ENCODE results near the gene POLA1. TPM values are rescaled to one million over a fixed set of nuclear protein-coding genes. Genes with fewer than 3 reads are reported as not detected.

The POLA1 gene
- total RNA-seq, 2 donors from 2014 or later = 6.7 to 7.2 TPM

- no peaks in the 10 kb centered on the region for H3K27me3 ChIP-seq
- DNase-seq (ENCODE audit: low spot score) = no peak
- no peaks in the 10 kb centered on the region for H3K36me3 ChIP-seq
- no peak overlapping the region for H3K27ac ChIP-seq
- no peak overlapping the region for H3K4me3 ChIP-seq
- H3K9me3 ChIP-seq = no peaks in the 10 kb centered on the region
- no peaks in the 10 kb centered on the region for H3K4me1 ChIP-seq
- TF ChIP-seq CTCF (IDR thresholded peaks at IDR 0.05) = no peak
Observed at GRCh38 chrX:25028726-25029125, 335.0 kb downstream of the POLA1 start.

- Histone ChIP-seq H3K4me1 (no peaks in the 10 kb centered on the region), H3K27ac (no peak overlapping the region), H3K36me3 (no peaks in the 10 kb centered on the region), H3K27me3 (no peaks in the 10 kb centered on the region), H3K9me3 (no peaks in the 10 kb centered on the region), H3K4me3 (no peak overlapping the region)
- no peak for TF ChIP-seq CTCF (IDR thresholded peaks at IDR 0.05)
- no peak for DNase-seq (ENCODE audit: low spot score)
Observed at GRCh38 chrX:25029288-25029825, 335.6 kb downstream of the POLA1 start.

- Histone ChIP-seq H3K27me3 (no peaks in the 10 kb centered on the region), H3K9me3 (no peaks in the 10 kb centered on the region), H3K4me1 (no peaks in the 10 kb centered on the region), H3K27ac (no peak overlapping the region), H3K4me3 (no peak overlapping the region), H3K36me3 (no peaks in the 10 kb centered on the region)
- no peak for TF ChIP-seq CTCF (IDR thresholded peaks at IDR 0.05)
- no peak for DNase-seq (ENCODE audit: low spot score)
Observed at GRCh38 chrX:25034889-25035288, 341.2 kb downstream of the POLA1 start.

GRCh38 chrX:25039036-25039435 lies 345.3 kb downstream of the POLA1 start:
- Histone ChIP-seq H3K27me3 (no peaks in the 10 kb centered on the region), H3K9me3 (no peaks in the 10 kb centered on the region), H3K4me3 (no peak overlapping the region), H3K27ac (no peak overlapping the region), H3K4me1 (no peaks in the 10 kb centered on the region), H3K36me3 (no peaks in the 10 kb centered on the region)
- TF ChIP-seq CTCF (IDR thresholded peaks at IDR 0.05) = no peak
- DNase-seq (ENCODE audit: low spot score) = no peak

GRCh38 chrX:25043192-25043591 lies 349.5 kb downstream of the POLA1 start:
- Histone ChIP-seq H3K9me3 (no peaks in the 10 kb centered on the region), H3K36me3 (no peaks in the 10 kb centered on the region), H3K27me3 (no peaks in the 10 kb centered on the region), H3K4me3 (no peak overlapping the region), H3K4me1 (no peaks in the 10 kb centered on the region), H3K27ac (no peak overlapping the region)
- DNase-seq (ENCODE audit: low spot score) = no peak
- TF ChIP-seq CTCF (IDR thresholded peaks at IDR 0.05) = no peak

Other genes starting within 250 kb of the POLA1 start
- gene PDK3, start 228.6 kb upstream of the POLA1 start, total RNA-seq = 10 to 100 TPM; 30.0 to 34.3 TPM
- 1 to 10 TPM; 2.4 to 6.4 TPM for gene PCYT1B, start 46.6 kb upstream of the POLA1 start, total RNA-seq